ENCODE measurements around the gene FAM135A. TPM values are rescaled to one million over a fixed set of nuclear protein-coding genes. Genes with fewer than 3 reads are reported as not detected.

The FAM135A gene
- total and polyA plus RNA-seq, 2 of the 13 experiments (the other 11 are each of a cell fraction or from before 2014, with no cell fraction given), result 26.9 to 31.5 TPM

- TF ChIP-seq ZNF782 (CRISPR knock-in tag; IDR thresholded peaks at IDR 0.05; ENCODE audit: borderline replicate concordance) (peak; percentile 93; the same call in 1 of the 2 replicates), ZNF136 (CRISPR knock-in tag; IDR thresholded peaks at IDR 0.05; ENCODE audit: low read depth) (no peak), YY1 (IDR thresholded peaks at IDR 0.05; ENCODE audit: insufficient read depth, insufficient replicate concordance, low read depth, low read length) (peak; percentile 92), POGZ (CRISPR knock-in tag; IDR thresholded peaks at IDR 0.05) (peak; percentile 90), ZNF101 (CRISPR knock-in tag; IDR thresholded peaks at IDR 0.05; ENCODE audit: borderline replicate concordance, low read depth) (0 out of 2 replicates have a peak, but pooled peaks have one; percentile 9), MXD1 (CRISPR knock-in tag; IDR thresholded peaks at IDR 0.05) (peak; percentile 84), MYC (CRISPR knock-in tag; IDR thresholded peaks at IDR 0.05; ENCODE audit: borderline replicate concordance) (peak; percentile 89; the same call in 1 of the 2 replicates), BHLHE40 (IDR thresholded peaks at IDR 0.05; ENCODE audit: low read length) (no peak), TERF1 (CRISPR knock-in tag; IDR thresholded peaks at IDR 0.05) (no peak), JUNB (CRISPR knock-in tag; IDR thresholded peaks at IDR 0.05; ENCODE audit: borderline replicate concordance) (no peak), ZNF574 (CRISPR knock-in tag; IDR thresholded peaks at IDR 0.05) (no peak; the same call in 1 of the 2 replicates), ISL2 (CRISPR knock-in tag; IDR thresholded peaks at IDR 0.05) (peak; percentile 68), HMGXB4 (CRISPR knock-in tag; IDR thresholded peaks at IDR 0.05; ENCODE audit: borderline replicate concordance in 1 of 2, low read depth in 1 of 2) (peak; percentile 88 to 89; a peak in 3 of 4 replicates), KAT8 (CRISPR knock-in tag; IDR thresholded peaks at IDR 0.05) (peak; percentile 80), NFYB (CRISPR knock-in tag; IDR thresholded peaks at IDR 0.05) (no peak), FLYWCH1 (CRISPR knock-in tag; IDR thresholded peaks at IDR 0.05) (no peak), STAT5B (CRISPR knock-in tag; IDR thresholded peaks at IDR 0.05) (peak; percentile 18; the same call in 1 of the 2 replicates), NFE2 (CRISPR knock-in tag; IDR thresholded peaks at IDR 0.05) (no peak), ZNF800 (CRISPR knock-in tag; IDR thresholded peaks at IDR 0.05) (peak; percentile 23; the same call in 1 of the 2 replicates)
Observed at GRCh38 chr6:70566751-70567382, 153.6 kb downstream of the FAM135A start, which contains the start of gene SDHAF4 (continued).
